IPS DF 19.7 (cell line): ENCODE data around the gene TGFBI.
A peak's percentile ranks its signal among the peaks of the same experiment; 100 is the strongest.
"Not testable (repeated sequence)": the region's sequence is repeated elsewhere in the genome, so short reads cannot be mapped to it uniquely, and the experiment has no call there.

ENCODE experiments used
- DNase-seq: peaks from one replicate; pipeline ENCODE4 v3.0.0-alpha.2; 2013; ENCODE audit warnings: low read depth, low spot score

The TGFBI gene

DNA sequence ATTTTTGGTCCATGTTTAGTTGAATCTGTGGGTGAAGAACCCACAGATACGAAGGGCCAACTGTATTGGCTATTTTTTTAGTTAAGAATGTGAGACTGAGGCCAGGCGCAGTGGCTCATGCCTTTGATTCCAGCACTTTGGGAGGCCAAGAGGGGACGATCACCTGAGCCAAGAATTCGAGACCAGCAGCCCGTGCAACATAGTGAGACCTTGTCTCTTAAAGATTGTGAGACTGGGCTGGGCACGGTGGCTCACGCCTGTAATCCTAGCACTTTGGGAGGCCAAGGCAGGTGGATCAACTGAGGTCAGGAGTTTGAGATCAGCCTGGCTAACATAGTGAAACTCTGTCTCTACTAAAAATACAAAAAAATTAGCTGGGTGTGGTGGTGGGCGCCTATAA is 16.2 kb downstream of the TGFBI start:
- DNase-seq: not testable (repeated sequence)

DNA sequence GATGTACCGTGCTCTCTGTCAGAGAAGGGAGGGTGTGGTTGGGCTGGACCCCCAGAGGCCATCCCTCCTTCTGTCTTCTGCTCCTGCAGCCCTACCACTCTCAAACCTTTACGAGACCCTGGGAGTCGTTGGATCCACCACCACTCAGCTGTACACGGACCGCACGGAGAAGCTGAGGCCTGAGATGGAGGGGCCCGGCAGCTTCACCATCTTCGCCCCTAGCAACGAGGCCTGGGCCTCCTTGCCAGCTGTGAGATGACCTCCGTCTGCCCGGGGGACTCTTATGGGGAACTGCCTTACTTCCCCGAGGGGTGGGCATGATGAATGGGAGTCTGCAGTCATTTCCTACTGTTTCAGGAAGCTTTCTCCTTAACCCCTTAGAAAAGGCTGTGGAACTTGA is 17.5 kb downstream of the TGFBI start:
- DNase-seq: no peak

DNA sequence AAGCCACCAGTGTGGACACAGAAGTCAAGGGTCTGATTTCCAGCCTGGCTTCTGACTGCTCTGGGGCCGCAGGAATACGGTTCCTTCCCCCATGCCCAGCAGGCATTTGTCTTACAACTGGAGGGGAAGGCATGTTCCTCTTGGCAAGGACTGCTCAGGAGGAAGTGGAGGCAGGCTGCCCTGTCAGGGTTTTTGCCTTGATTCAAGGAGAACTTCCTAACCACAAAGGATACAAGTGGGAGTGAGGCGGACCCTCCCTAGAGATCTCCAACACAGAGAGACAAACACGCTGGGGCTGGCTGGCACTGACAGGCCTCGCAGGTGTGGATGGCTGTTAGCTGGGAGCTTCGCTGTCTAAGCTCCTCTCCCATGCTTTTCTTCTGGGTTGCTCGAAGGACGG is 19.1 kb downstream of the TGFBI start:
- DNase-seq: no peak

DNA sequence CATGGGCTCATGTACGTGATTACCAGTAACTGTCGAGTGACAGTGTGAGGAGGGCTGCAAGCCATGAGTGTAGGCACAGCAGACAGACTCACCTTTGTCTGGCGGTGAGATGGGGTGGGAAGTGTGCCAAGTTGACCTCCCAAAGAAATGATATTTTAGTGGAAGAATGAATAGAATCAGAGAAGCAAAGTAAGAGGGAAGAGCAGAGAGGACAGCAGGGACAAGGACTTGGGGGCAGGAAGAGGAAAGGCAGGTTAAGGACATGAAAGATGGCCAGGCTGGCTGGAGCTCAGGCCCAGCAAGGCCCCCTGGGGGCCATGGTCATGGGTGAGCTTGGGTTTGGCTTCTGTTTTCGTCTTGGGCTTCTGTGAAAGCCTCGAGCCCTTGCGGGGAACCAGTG is 20.2 kb downstream of the TGFBI start:
- no peak for DNase-seq

DNA sequence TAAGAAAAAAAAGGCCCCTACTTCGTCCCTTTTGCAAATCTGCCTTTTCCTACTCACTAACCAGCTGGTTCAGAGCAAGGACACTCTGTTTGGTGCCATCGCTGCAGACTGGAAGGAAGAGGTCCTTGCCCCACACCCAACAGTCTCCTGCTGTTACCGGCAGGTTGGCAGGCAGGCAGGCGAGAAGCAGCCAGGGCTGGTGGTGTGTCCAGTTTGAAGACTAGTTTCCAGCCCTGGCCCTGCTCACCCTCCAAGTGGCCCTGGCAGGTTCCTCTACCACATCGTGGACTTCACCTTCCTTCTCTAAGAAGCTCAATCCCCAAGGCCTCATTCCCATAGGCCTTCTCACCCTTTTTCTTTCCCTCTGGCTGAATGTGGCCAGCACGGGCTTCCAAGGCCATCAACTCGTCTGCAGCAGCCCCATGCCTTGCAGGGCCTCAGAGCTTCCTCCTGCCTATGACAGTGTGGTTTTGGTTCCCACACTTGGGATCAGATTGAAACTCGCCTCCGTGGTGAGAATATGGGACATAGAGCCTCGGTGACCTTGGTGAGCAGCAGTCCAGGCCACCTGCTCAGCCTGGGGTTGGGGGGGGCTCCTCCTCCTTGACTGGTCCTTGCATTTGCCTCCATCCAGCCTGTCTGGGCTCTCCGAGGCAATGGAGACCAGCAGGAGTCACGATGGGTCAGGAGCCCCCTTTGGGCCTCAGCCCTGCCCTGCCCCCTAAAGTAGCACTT is 22.9 kb downstream of the TGFBI start:
- DNase-seq: no peak

DNA sequence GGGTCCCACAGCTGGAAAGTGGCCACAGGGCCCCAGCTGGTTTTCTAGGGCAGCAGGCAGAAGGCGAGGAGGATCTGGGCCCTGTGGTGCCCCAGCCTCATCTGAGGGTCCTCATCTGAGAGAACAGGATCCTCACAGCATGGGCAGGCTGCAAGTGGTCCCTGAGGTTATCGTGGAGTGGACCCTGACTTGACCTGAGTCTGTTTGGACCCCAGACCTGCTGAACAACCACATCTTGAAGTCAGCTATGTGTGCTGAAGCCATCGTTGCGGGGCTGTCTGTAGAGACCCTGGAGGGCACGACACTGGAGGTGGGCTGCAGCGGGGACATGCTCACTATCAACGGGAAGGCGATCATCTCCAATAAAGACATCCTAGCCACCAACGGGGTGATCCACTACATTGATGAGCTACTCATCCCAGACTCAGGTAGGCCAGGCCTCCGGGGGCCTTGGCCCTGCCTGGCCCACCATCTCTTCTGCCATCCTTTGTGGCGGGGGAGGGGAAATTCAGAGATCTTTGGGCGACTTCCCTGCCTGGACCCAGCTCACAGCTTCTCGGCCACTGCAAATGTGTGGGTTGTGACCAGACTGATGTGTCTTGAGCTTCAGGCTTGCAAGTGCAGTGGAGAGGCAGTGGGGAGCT is 24.0 kb downstream of the TGFBI start:
- DNase-seq: no peak

DNA sequence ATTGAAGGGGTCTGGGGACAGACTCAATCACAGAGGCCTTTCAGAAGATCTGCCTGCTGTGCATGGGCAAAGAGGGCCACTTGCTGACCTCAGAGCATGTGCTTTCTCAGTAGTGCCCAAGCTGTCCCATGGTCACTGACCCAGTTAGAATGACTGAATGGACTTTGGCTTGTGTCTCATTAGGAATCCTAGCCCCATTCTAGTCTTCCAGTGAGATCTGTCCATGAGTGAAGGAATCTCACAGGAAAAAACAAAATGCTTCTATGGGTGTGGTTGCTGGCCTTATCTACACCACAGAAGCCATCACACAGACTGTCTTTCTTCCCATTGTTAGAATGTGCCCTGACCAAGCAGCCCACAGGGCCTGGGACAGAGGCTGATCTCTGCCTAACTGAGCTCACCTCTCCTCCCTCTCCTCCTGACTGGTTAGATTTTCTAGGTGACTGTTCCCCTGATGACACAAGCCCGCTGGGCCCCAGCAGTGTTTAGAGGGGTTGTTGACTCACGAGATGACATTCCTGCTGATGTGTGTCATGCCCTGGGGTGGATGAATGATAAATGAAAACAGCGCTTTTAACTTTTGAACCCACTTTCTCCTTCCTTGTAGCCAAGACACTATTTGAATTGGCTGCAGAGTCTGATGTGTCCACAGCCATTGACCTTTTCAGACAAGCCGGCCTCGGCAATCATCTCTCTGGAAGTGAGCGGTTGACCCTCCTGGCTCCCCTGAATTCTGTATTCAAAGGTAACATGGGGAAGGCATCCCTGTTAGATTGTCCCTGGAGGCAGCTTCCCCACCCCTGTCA is 24.8 kb downstream of the TGFBI start:
- DNase-seq: no peak

DNA sequence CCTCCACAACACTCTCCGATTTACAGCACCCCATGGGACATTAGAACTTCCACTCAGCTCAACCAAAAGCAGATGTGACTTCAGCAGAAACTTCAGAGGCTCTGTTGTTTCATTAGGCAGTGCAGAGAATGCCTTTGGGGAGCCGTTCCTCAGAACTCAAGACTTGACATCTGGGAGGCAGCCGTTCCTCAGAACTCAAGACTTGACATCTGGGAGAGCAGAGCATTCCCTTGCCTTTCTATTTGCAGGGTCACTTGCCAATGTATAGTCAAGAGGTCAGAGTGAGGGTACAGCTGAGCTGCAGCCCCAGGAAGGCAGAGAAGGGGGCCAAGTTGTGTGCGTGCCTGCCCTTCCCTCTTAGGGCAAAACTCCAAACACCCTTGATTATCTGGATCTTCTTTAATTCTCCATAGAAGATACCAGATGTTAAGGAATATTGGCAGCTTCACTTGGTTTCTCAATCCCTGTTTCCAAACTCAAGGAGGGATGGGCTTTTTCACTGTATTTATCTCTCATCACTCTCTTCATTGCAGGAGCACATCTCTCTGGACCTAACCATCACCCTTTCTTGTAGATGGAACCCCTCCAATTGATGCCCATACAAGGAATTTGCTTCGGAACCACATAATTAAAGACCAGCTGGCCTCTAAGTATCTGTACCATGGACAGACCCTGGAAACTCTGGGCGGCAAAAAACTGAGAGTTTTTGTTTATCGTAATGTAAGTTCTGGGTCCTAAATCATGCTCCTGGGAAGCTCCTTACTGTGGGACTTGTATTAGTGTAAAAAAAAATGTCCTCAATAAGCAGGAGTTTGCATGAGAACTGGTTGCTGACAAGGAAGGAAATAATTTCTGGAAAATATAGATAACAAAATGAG is 25.6 kb downstream of the TGFBI start:
- no peak for DNase-seq

DNA sequence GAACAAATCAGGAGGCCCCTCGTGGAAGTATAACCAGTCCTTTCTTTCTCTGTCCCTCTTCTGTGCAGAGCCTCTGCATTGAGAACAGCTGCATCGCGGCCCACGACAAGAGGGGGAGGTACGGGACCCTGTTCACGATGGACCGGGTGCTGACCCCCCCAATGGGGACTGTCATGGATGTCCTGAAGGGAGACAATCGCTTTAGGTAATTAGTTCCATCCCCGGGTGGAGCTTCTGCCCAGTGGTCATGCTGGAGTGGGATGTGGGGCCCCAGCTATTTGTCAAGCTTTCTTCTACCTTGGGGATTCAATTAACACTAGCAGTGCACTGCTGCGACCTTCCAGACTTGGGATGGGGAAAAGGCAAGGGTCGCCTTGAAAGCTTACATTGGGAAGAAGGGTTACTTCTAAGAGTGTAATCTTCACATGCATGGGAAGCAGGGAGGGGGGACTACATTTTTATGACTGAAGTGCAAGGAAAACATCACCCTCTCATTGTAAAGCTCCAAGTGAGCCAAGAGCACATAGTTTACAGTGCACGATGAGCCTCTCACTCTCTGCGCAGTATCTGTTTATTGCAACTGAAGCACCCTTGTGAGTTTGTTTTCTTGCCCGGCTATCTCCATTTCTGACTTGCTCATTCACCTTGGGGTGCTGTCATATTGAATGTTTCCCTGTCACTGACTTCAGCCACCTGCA is 27.0 kb downstream of the TGFBI start:
- no peak for DNase-seq

DNA sequence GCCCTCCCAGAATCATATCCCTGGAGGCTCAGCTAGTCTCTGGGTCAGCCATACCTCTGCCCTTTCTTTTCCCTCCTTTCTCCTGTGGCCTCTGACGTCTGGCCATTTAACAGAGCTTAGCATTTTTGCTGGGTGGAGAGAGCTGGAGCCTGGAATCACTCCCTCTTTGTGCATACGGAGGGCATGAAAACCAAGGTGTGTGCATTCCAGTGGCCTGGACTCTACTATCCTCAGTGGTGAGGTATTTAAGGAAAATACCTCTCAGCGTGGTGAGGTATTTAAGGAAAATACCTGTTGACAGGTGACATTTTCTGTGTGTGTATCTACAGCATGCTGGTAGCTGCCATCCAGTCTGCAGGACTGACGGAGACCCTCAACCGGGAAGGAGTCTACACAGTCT is 27.5 kb downstream of the TGFBI start:
- no peak for DNase-seq

DNA sequence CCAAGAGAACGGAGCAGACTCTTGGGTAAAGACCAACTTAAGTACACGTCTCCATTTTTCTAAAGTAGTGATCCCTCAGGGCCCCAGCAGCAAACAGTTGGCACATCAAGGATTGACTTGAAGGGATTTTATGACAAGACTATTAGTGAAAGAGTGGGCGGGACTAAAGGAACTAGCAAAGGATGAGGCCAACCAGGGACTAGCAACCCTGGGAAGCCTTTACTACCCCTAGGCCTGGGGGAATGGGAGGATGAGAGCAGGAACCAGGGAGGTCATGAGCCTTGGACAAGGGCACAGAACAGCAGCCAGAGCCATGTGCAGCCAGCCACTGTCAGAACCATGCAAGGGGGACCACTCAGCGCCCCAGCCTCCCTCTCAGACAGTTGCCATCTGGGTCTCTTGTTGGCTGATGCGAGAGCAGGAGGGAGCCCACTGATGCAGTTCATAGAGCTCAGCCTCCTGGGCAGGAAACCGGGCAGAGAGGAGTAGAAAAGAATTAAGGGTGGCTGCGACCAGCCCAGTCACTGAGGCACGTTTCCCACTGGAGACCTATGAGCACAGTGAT is 28.1 kb downstream of the TGFBI start:
- no peak for DNase-seq

DNA sequence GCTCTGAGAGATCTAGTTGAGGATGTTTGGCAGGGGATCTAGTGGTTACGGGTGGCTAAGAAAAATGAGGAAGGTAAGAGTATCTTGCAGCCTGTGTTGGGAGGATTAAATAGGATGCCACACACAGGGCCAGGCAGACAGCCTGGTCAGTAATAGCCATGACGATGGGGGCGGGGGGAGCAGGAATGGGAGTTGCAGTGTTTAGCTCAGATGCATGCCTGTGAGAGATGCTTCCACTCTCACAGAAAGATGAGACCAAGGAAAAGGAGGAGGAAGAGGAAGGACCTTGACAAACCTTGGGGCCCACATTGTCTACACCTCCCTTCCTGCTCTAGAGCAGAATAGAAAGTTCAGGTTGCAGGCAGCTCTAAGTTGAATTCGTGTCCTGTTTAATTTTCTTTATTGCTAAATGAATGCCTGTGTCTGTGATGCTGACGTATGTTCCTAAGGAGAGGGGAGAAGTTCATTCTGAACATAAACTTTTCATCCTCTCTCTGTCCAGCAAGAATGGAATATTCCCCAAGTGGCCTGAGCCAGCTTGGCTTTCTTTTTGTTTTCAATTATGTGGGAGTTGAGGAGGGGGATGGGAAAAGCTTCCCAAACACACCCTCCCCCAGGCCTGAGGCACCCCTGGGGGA is 28.7 kb downstream of the TGFBI start:
- no peak for DNase-seq

DNA sequence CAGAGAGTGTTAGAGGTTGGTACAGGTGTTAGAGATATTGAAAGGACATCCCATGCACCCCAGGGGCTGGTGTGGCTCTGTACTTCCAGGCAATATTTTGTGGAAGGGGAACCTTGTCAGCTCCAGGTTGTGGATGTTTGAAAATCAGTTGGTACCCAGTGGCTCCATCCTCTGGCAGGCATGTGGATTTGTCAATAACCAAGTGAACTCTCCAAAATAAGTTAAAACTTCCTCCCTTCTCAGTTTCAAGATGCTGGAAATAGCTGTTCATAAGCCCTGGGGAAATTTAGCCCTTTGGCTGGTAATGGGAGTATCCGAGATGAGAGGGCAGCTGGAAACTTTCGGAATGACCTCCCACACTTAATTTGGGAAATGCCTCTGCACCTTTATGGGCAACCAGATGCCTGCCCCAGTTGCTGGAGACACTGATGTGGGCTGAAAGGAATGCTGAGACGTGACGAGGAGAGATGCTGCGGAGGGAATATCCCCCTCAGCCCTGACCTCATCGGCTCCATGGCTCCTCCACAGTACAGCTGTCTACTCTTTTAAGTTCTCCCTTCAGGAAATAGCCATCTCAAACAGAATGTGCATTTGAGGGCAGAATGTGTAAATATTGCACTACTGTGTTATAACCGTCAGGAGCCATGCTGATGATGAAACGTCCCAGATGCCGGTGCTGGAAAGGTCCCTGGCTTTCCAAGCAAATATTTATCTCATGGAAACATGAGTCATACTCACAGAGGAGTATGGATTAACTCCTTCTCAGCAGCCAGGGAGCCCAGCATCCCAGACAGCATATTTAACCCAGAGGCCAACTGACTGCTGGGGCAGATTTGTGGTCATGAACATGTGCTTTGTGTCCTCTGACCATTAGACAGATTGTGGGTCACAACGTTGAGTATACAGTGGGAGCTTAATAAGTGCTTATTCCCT is 29.5 kb downstream of the TGFBI start:
- no peak for DNase-seq

DNA sequence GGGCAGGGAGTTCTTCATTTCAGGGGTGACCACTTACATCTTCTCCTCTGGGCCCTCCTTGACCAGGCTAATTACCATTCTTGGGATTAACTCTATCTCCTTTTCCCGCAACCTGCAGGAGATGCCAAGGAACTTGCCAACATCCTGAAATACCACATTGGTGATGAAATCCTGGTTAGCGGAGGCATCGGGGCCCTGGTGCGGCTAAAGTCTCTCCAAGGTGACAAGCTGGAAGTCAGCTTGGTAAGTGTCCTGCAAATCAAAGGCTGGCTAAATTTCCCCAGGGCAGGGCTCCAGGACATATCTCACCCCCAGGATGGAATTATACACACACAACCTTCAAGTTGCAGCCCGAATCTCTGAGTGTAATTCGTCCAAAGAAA is 30.2 kb downstream of the TGFBI start:
- DNase-seq: no peak

DNA sequence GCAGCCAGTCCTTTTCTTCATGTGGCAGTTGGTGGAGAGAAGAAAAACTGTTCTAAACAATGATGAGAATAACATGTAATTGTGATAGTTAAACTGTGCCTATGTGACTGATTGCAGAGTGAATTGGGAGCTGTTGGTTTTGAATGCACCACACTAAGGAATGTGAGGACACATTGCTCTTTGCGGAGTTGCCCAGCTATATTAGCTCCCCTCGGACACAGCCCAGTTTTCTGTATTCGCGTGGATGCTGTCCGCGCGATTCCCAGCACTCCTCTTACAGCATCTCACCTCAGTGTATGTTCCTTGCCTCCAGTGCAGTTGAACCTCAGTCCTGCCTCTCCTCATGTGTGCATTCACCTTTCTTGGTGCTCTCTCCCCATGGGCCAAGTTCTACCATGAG is 32.2 kb downstream of the TGFBI start:
- no peak for DNase-seq

DNA sequence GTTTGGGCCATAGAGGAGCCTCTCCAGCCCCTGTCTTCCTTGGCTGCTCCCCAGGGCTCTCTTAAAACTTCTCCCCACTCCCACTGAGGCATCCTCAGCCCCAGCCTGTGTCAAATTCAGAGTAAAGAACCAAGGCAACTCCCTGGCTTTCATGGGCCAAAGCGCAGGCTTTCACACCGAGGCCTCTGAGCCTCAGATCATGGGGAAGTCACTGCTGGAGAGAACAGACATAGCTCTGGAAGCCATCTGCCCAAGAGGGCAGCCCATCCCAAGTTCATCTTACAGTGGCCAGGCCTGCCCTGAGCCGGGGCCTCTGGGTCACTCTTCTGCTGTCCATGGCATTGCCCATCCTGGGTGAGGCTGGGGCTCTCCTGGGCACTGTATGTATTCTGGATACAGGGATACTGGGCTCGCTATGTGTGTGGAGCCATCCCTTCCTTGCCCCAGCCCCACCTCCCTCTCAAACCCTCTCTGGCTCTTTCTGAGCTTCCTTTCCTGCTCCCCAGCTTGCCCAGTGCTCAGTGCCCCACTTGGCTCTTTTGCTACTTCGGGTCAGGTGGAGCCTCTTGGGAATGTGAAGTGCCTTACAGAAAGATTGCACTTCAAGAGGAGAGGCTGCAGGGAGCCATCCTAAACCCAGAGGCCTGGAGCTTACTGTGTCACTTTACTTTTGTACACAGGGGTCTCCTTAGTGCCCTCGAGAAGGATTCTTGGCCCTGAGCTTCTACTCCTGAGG is 33.0 kb downstream of the TGFBI start:
- DNase-seq: no peak

DNA sequence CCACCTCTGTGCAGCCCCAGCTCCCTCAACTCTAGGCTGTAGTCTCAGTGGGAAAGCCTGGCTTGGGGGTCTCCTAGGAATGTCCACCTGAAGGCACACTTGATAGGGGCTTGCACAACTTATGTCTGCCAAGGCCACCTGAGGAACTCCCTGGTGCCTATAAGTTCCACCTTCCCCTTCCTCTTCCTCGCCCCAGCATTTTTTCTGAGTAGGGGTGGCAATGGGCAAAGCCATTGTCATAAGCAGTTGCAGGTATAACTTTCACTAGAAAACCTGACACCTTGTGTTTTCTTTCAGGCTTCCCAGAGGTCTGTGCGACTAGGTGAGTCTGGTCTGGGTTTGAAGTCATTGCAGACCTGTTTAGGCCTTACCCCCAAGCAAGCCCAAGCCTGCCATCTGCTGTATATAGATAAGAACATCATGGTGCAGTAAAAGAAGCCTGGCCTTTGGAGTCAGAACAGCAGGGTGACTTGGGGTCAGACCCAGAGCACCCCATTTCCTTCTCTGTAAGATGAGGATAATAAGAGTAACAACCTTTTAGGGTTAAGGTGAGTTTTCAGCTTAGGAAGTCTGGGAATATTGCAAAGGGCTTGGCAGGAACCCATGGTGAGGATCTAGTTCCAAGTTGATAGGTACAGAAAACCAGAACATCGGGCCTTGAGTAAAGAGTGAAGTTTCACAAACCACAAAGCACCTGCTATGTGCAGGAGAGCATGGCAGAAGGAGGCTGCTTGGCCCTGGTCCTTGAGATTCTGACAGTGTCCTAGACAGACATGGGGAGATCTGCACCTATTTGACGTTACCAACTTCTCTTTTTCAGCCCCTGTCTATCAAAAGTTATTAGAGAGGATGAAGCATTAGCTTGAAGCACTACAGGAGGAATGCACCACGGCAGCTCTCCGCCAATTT is 33.8 kb downstream of the TGFBI start:
- peak; percentile 38 for DNase-seq
